Left ventricle myocardium inferior (tissue), 1 donor: ENCODE data around the gene MARCKS. TPM values are rescaled to one million over a fixed set of nuclear protein-coding genes. Genes with fewer than 3 reads are reported as not detected.

Source experiments
- DNase-seq: peaks from one replicate; pipeline ENCODE4 v3.0.0-alpha.2; 2020
- H3K27ac ChIP-seq: fragments of 200-600 bp; replicated peaks from 2 replicates; pipeline ENCODE4 v1.8.0; 2021
- H3K27me3 ChIP-seq: fragments of 200-600 bp; 2 replicates; pipeline ENCODE4 v1.8.0; 2021; ENCODE audit warnings: low read depth
- H3K36me3 ChIP-seq: fragments of 200-600 bp; 2 replicates; pipeline ENCODE4 v1.8.0; 2021
- H3K4me1 ChIP-seq: fragments of 200-600 bp; 2 replicates; pipeline ENCODE4 v1.8.0; 2021
- H3K4me3 ChIP-seq: fragments of 200-600 bp; 2 replicates; pipeline ENCODE4 v1.8.0; 2021; ENCODE audit warnings: mild to moderate bottlenecking, moderate library complexity
- H3K9me3 ChIP-seq: fragments of 200-600 bp; replicated peaks from 2 replicates; pipeline ENCODE4 v1.8.0; 2021
- intact Hi-C: fragments of 100-400 bp; cut with micrococcal nuclease; formaldehyde crosslinking; loops from one replicate; pipeline ENCODE4 v1.11.0; 2022
- long read RNA-seq: library from polyadenylated mRNA; unstranded; transcript quantifications from one replicate; pipeline ENCODE4 v2.0.0, GENCODE V29; 2021
- total RNA-seq: library from RNA; stranded (reverse); fragmentation: NEBNext Ultra II Directional; extraction: Animal tissue kit (Norgen Biotek cat#: 25700); gene quantifications from one replicate; pipeline ENCODE4 v1.2.1, GENCODE V29; 2021
- TF ChIP-seq, protein P1 (sequence below): fragments of 200-600 bp; IDR thresholded peaks from 2 replicates; pipeline ENCODE4 v1.8.0; 2021; ENCODE audit warnings: antibody characterized with exemption, mild to moderate bottlenecking, borderline replicate concordance
- donor health status: DM: no; HTN: yes; CAD: no; lungs with severe emphysema.

Gene MARCKS, protein sequence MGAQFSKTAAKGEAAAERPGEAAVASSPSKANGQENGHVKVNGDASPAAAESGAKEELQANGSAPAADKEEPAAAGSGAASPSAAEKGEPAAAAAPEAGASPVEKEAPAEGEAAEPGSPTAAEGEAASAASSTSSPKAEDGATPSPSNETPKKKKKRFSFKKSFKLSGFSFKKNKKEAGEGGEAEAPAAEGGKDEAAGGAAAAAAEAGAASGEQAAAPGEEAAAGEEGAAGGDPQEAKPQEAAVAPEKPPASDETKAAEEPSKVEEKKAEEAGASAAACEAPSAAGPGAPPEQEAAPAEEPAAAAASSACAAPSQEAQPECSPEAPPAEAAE
- 21.0 TPM for total RNA-seq
- long read RNA-seq, full-length matches to known transcripts, result 14 of 40 reads
- long read RNA-seq, partial matches to known transcripts, result 0 of 40 reads
- long read RNA-seq, other reads (novel, unspliced or antisense), result 26 of 40 reads

GRCh38 chr6:113856625-113857555, at the start of gene MARCKS:
MARCKS (plus strand) TSS chr6:113857345; CDS start chr6:113857746, 401 bp downstream.
- H3K36me3 ChIP-seq, result no peaks in the 10 kb centered on the region
- H3K27me3 ChIP-seq, result peaks cover 21% of the 10 kb centered on the region
- intact Hi-C loops, result loop anchor here (10.0 kb wide), 2 partner anchors 182 to 292 kb away; no protein-coding TSS in a partner anchor
- peak within 1 kb of the TSS; percentile 94 for H3K27ac ChIP-seq
- TF ChIP-seq, protein P1, sequence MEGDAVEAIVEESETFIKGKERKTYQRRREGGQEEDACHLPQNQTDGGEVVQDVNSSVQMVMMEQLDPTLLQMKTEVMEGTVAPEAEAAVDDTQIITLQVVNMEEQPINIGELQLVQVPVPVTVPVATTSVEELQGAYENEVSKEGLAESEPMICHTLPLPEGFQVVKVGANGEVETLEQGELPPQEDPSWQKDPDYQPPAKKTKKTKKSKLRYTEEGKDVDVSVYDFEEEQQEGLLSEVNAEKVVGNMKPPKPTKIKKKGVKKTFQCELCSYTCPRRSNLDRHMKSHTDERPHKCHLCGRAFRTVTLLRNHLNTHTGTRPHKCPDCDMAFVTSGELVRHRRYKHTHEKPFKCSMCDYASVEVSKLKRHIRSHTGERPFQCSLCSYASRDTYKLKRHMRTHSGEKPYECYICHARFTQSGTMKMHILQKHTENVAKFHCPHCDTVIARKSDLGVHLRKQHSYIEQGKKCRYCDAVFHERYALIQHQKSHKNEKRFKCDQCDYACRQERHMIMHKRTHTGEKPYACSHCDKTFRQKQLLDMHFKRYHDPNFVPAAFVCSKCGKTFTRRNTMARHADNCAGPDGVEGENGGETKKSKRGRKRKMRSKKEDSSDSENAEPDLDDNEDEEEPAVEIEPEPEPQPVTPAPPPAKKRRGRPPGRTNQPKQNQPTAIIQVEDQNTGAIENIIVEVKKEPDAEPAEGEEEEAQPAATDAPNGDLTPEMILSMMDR, result no peak
- H3K4me1 ChIP-seq, result peaks cover 63% of the 10 kb centered on the region
- no peaks in the 10 kb centered on the region for H3K9me3 ChIP-seq
- peak within 1 kb of the TSS; percentile 89 for H3K4me3 ChIP-seq
- DNase-seq, result peak; percentile 83

DNA sequence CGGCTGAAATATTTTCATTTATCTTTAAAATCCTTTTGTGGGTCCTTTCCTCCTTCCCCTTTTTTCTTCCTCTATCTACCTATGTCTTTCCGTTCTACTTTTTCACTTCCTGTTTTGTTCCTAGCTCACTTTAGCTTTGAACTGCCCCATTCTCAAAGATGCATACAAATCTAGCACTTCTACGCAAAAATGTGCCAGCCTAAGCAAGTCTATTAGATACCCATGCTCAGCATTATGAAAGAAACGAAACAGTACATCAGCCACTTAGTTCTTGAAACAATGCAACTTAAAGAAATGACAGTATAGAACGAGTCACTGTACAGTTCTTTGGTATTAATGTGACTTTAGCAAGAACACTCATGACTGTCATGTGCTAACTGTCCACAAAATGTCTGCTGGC, 47.3 kb upstream of the MARCKS start:
- Histone ChIP-seq H3K9me3 (peaks cover 8% of the 10 kb centered on the region), H3K36me3 (no peaks in the 10 kb centered on the region), H3K4me3 (no peak overlapping the region), H3K4me1 (peaks cover 8% of the 10 kb centered on the region), H3K27me3 (no peaks in the 10 kb centered on the region), H3K27ac (peak overlapping the region; percentile 27)
- intact Hi-C loops, result no loop called here
- no peak for DNase-seq
- TF ChIP-seq, protein P1, result no peak

GRCh38 chr6:113813142-113813541, 44.0 kb upstream of the MARCKS start:
- TF ChIP-seq, protein P1, result no peak
- no peak for DNase-seq
- intact Hi-C loops, result no loop called here
- H3K27me3 ChIP-seq, result no peaks in the 10 kb centered on the region
- H3K4me3 ChIP-seq, result no peak overlapping the region
- peaks cover 8% of the 10 kb centered on the region for H3K9me3 ChIP-seq
- no peaks in the 10 kb centered on the region for H3K4me1 ChIP-seq
- no peaks in the 10 kb centered on the region for H3K36me3 ChIP-seq
- no peak overlapping the region for H3K27ac ChIP-seq

GRCh38 chr6:113818578-113818977, 38.6 kb upstream of the MARCKS start:
- peak overlapping the region; percentile 32 for H3K27ac ChIP-seq

More at GRCh38 chr6:113818578-113818977, 38.6 kb upstream of the MARCKS start:
- no peaks in the 10 kb centered on the region for H3K4me1 ChIP-seq
- no peaks in the 10 kb centered on the region for H3K27me3 ChIP-seq
- DNase-seq, result no peak
- intact Hi-C loops, result no loop called here
- no peaks in the 10 kb centered on the region for H3K36me3 ChIP-seq
- H3K9me3 ChIP-seq, result no peaks in the 10 kb centered on the region
- TF ChIP-seq, protein P1, result no peak
- H3K4me3 ChIP-seq, result no peak overlapping the region
